NCI-H2196 (cell line): ENCODE data around the gene ANKS1A.

Experiments
- DNase-seq: peaks from one replicate; lab custom pipeline; 2025; ENCODE audit not compliant: unreplicated experiment; lab: John Stamatoyannopoulos, UW

The ANKS1A gene

GRCh38 chr6:35051396-35051795 is 162.3 kb downstream of the ANKS1A start:
- no peak for DNase-seq

GRCh38 chr6:35051997-35052583 is 163.0 kb downstream of the ANKS1A start:
- DNase-seq, result no peak

- DNase-seq, result no peak
Measured at GRCh38 chr6:35052694-35053565, 163.9 kb downstream of the ANKS1A start.

- no peak for DNase-seq
Measured at GRCh38 chr6:35053701-35054100, 164.6 kb downstream of the ANKS1A start.

GRCh38 chr6:35054106-35054742 is 165.2 kb downstream of the ANKS1A start:
- no peak for DNase-seq

GRCh38 chr6:35054743-35055130 is 165.7 kb downstream of the ANKS1A start:
- no peak for DNase-seq

GRCh38 chr6:35055891-35056290 is 166.8 kb downstream of the ANKS1A start:
- no peak for DNase-seq

- no peak for DNase-seq
Measured at GRCh38 chr6:35056952-35057351, 167.9 kb downstream of the ANKS1A start.

- no peak for DNase-seq
Measured at GRCh38 chr6:35057449-35058357, 168.6 kb downstream of the ANKS1A start.

- no peak for DNase-seq
Measured at GRCh38 chr6:35058358-35058675, 169.3 kb downstream of the ANKS1A start.

GRCh38 chr6:35058865-35059522 is 169.9 kb downstream of the ANKS1A start:
- DNase-seq, result no peak

- DNase-seq, result no peak
Measured at GRCh38 chr6:35059596-35060345, 170.7 kb downstream of the ANKS1A start.

GRCh38 chr6:35061102-35061615 is 172.1 kb downstream of the ANKS1A start:
- DNase-seq, result no peak

- DNase-seq, result no peak
Measured at GRCh38 chr6:35061651-35062410, 172.8 kb downstream of the ANKS1A start.

GRCh38 chr6:35062676-35063574 is 173.9 kb downstream of the ANKS1A start:
- no peak for DNase-seq

- DNase-seq, result no peak
Measured at GRCh38 chr6:35063701-35064280, 174.7 kb downstream of the ANKS1A start.

- DNase-seq, result no peak
Measured at GRCh38 chr6:35064290-35064689, 175.2 kb downstream of the ANKS1A start.
